A549 (cell line): ENCODE measurements around the gene RIF1. TPM values are rescaled to one million over a fixed set of nuclear protein-coding genes. Genes with fewer than 3 reads are reported as not detected.

Source experiments
- ATAC-seq, 2 experiments: fragments of 200-7000 bp in 1 of 2; fragments of >200 bp in 1 of 2; cut with Nextera tagmentation in 1 of 2; cut with Tn5 transposase in 1 of 2; 3 replicates each; pipeline versions ENCODE4 v1.8.0 to v1.9.1; 2018 to 2020; ENCODE audit warnings: mild to moderate bottlenecking in 1 of 2, moderate library complexity in 1 of 2
- CTCF ChIA-PET: fragments of 300-600 bp; sonication (Branson Sonifier 250); formaldehyde crosslinking; extraction: SDS; loops from one replicate; lab custom pipeline; 2021; ENCODE audit warnings: antibody characterized with exemption, inconsistent platforms; lab: Yijun Ruan, JAX
- POLR2A ChIA-PET: fragments of 350-600 bp; formaldehyde crosslinking; extraction: SDS; loops from one replicate; lab custom pipeline; 2021; ENCODE audit warnings: antibody characterized with exemption, inconsistent platforms; lab: Yijun Ruan, JAX
- DNase-seq, 2 experiments: peaks; one replicate each; pipeline versions ENCODE4 v3.0.0 to v3.0.0-alpha.2; 2011 to 2016; ENCODE audit warnings: low read depth in 1 of 2, low spot score in 1 of 2
- FAIRE-seq: peaks from 2 replicates; lab custom pipeline; 2011; peaks lifted over from hg19 to GRCh38; lab: Jason Lieb, UNC
- H3K27ac ChIP-seq, 2 experiments: fragments of >200 bp; sonication (Bioruptor Twin); formaldehyde crosslinking; 3 replicates each; pipeline ENCODE4 v1.5.1; 2016 to 2017
- H3K4me1 ChIP-seq: fragments of >200 bp; sonication (Bioruptor Twin); formaldehyde crosslinking; 3 replicates; pipeline ENCODE4 v1.6.1; 2016
- H3K4me2 ChIP-seq: fragments of >200 bp; sonication (Bioruptor Twin); formaldehyde crosslinking; 3 replicates; pipeline ENCODE4 v1.6.1; 2016
- H3K4me3 ChIP-seq: fragments of >200 bp; sonication (Bioruptor Twin); formaldehyde crosslinking; 3 replicates; pipeline ENCODE4 v1.5.1; 2016
- H3K9me3 ChIP-seq: fragments of >200 bp; sonication (Bioruptor Twin); formaldehyde crosslinking; 3 replicates; pipeline ENCODE4 v1.6.1; 2016
- BHLHE40 ChIP-seq: IDR thresholded peaks from 2 replicates; pipeline ENCODE4 v1.6.1; 2012; ENCODE audit warnings: low read depth, low read length, inconsistent platforms
- CBX2 ChIP-seq: fragments of 200-600 bp; sonication (generic); IDR thresholded peaks from 2 replicates; pipeline ENCODE4 v1.6.1; 2016; ENCODE audit warnings: low read depth, mild to moderate bottlenecking, borderline replicate concordance
- CHD2 ChIP-seq: fragments of 150-350 bp; IDR thresholded peaks from 2 replicates; pipeline ENCODE4 v1.6.1; 2014; ENCODE audit warnings: low read length; ENCODE audit not compliant: partially characterized antibody
- EHF ChIP-seq: fragments of 250-450 bp; sonication (Bioruptor Pico); IDR thresholded peaks from 2 replicates; pipeline ENCODE4 v1.5.0; 2020; ENCODE audit warnings: mild to moderate bottlenecking
- FOSB ChIP-seq: fragments of 250-450 bp; sonication (Bioruptor Pico); IDR thresholded peaks from 2 replicates; pipeline ENCODE4 v1.5.0; 2020; ENCODE audit warnings: mild to moderate bottlenecking, moderate library complexity
- FOSL2 ChIP-seq, 2 experiments: fragments of 450-650 bp in 1 of 2; fragments of >200 bp in 1 of 2; sonication (Bioruptor Twin) in 1 of 2; formaldehyde crosslinking; IDR thresholded peaks; 2 replicates each; pipeline versions ENCODE4 v1.5.0 to v1.6.1; 2016 to 2020; ENCODE audit warnings: mild to moderate bottlenecking in 1 of 2, moderate library complexity in 1 of 2
- GATA3 ChIP-seq: IDR thresholded peaks from 2 replicates; pipeline ENCODE4 v1.6.1; 2012; ENCODE audit warnings: borderline replicate concordance
- HDAC2 ChIP-seq: fragments of 200-600 bp; sonication (generic); IDR thresholded peaks from 2 replicates; pipeline ENCODE4 v1.6.1; 2016
- HOXB13 ChIP-seq: fragments of 250-450 bp; sonication (Bioruptor Pico); IDR thresholded peaks from 2 replicates; pipeline ENCODE4 v1.5.0; 2020; ENCODE audit warnings: low read depth, mild to moderate bottlenecking, moderate library complexity
- HOXB5 ChIP-seq: fragments of 250-450 bp; sonication (Bioruptor Pico); IDR thresholded peaks from 2 replicates; pipeline ENCODE4 v1.5.0; 2020; ENCODE audit warnings: mild to moderate bottlenecking, moderate library complexity
- JUN ChIP-seq, 2 experiments: fragments of >200 bp; sonication (Bioruptor Twin); formaldehyde crosslinking; IDR thresholded peaks; 2 replicates in 1 of 2; 3 replicates in 1 of 2; pipeline ENCODE4 v1.6.1; 2016 to 2017
- JUNB ChIP-seq: fragments of >200 bp; sonication (Bioruptor Twin); formaldehyde crosslinking; IDR thresholded peaks from 2 replicates; pipeline ENCODE4 v1.6.1; 2016
- KDM1A ChIP-seq: fragments of 200-600 bp; sonication (generic); IDR thresholded peaks from 2 replicates; pipeline ENCODE4 v1.6.1; 2016; ENCODE audit warnings: low read depth, mild to moderate bottlenecking
- KDM5A ChIP-seq: fragments of 200-600 bp; sonication (generic); IDR thresholded peaks from 2 replicates; pipeline ENCODE4 v1.6.1; 2016; ENCODE audit warnings: antibody characterized with exemption, mild to moderate bottlenecking
- MAFK ChIP-seq: fragments of 450-650 bp; IDR thresholded peaks from 2 replicates; pipeline ENCODE4 v1.6.1; 2014; ENCODE audit not compliant: partially characterized antibody
- MAZ ChIP-seq: fragments of 150-350 bp; IDR thresholded peaks from 2 replicates; pipeline ENCODE4 v1.6.1; 2014; ENCODE audit warnings: antibody characterized with exemption, low read depth, low read length, borderline replicate concordance
- MYC ChIP-seq: IDR thresholded peaks from 2 replicates; pipeline ENCODE4 v1.6.1; 2012; ENCODE audit warnings: mild to moderate bottlenecking, inconsistent platforms, low read length, improper control_type of control experiment, borderline replicate concordance
- NR3C1 ChIP-seq: fragments of >200 bp; sonication (Bioruptor Twin); formaldehyde crosslinking; IDR thresholded peaks from 3 replicates; pipeline ENCODE4 v1.6.1; 2017
- POLR2A ChIP-seq: IDR thresholded peaks from 2 replicates; pipeline ENCODE4 v1.6.1; 2012; ENCODE audit warnings: mild to moderate bottlenecking, low read length
- RAD21 ChIP-seq, 2 experiments: fragments of >200 bp in 1 of 2; sonication (Bioruptor Twin) in 1 of 2; formaldehyde crosslinking in 1 of 2; IDR thresholded peaks in 1 of 2; conservative IDR thresholded peaks in 1 of 2; 2 replicates in 1 of 2; 3 replicates in 1 of 2; pipeline ENCODE4 v1.6.1; 2012 to 2018; ENCODE audit warnings: inconsistent platforms in 1 of 2
- RARB ChIP-seq: fragments of 250-450 bp; sonication (Bioruptor Pico); IDR thresholded peaks from 2 replicates; pipeline ENCODE4 v1.8.0; 2021; ENCODE audit warnings: mild to moderate bottlenecking, moderate library complexity
- RCOR1 ChIP-seq: fragments of 150-350 bp; IDR thresholded peaks from 2 replicates; pipeline ENCODE4 v1.6.1; 2014; ENCODE audit warnings: antibody characterized with exemption, low read length, low read depth
- RNF2 ChIP-seq: fragments of 200-600 bp; sonication (generic); IDR thresholded peaks from 2 replicates; pipeline ENCODE4 v1.6.1; 2016; ENCODE audit warnings: low read depth, mild to moderate bottlenecking, antibody characterized with exemption, moderate library complexity, borderline replicate concordance
- SMC3 ChIP-seq: fragments of >200 bp; sonication (Bioruptor Twin); formaldehyde crosslinking; IDR thresholded peaks from 3 replicates; pipeline ENCODE4 v1.6.1; 2018; ENCODE audit warnings: inconsistent platforms
- TFCP2L1 ChIP-seq: fragments of 250-450 bp; sonication (Bioruptor Pico); IDR thresholded peaks from 2 replicates; pipeline ENCODE4 v1.5.0; 2021; ENCODE audit warnings: mild to moderate bottlenecking
- TP53 ChIP-seq: fragments of 250-450 bp; sonication (Bioruptor Pico); IDR thresholded peaks from 2 replicates; pipeline ENCODE4 v1.5.0; 2021; ENCODE audit warnings: mild to moderate bottlenecking, moderate library complexity
- ZSCAN20 ChIP-seq: fragments of 250-450 bp; sonication (Bioruptor Pico); IDR thresholded peaks from 2 replicates; pipeline ENCODE4 v1.8.0; 2022; ENCODE audit warnings: mild to moderate bottlenecking, moderate library complexity
- WGBS: methylation state at CpG from one replicate; pipeline ENCODE4 v1.1.6; 2017; ENCODE audit errors: missing lambda C conversion rate; 5-methylcytosine and 5-hydroxymethylcytosine counted together
- polyA plus RNA-seq, 4 experiments: library from polyadenylated mRNA; depleted of rRNA in 3 of 4; stranded (reverse); fragments of >200 nt; fragmentation: RNase III in 1 of 4; extraction: RNeasy Plus Mini Kit Qiagen cat#74134 plus additional on column Dnase treatment in 1 of 4; gene quantifications; 2 replicates in 3 of 4; 3 replicates in 1 of 4; pipeline ENCODE4 v1.2.3, GENCODE V29; 2011 to 2017
- TF ChIP-seq, protein P1 (sequence below): fragments of 450-650 bp; IDR thresholded peaks from 2 replicates; pipeline ENCODE4 v1.6.1; 2014; ENCODE audit warnings: antibody characterized with exemption
- TF ChIP-seq, protein P2 (sequence below): fragments of >200 bp; sonication (Bioruptor Twin); formaldehyde crosslinking; IDR thresholded peaks from 3 replicates; pipeline ENCODE4 v1.5.1; 2016
- TF ChIP-seq, protein P3 (sequence below): fragments of 200-600 bp; sonication (generic); IDR thresholded peaks from 2 replicates; pipeline ENCODE4 v1.6.1; 2016; ENCODE audit warnings: antibody characterized with exemption, mild to moderate bottlenecking, moderate library complexity
- TF ChIP-seq, protein P4 (sequence below): IDR thresholded peaks from 2 replicates; pipeline ENCODE4 v1.6.1; 2012

Gene RIF1
- polyA plus RNA-seq, 2 of the 4 experiments (the other 2 are of a cell fraction): 15.5 to 28.7 TPM

DNA sequence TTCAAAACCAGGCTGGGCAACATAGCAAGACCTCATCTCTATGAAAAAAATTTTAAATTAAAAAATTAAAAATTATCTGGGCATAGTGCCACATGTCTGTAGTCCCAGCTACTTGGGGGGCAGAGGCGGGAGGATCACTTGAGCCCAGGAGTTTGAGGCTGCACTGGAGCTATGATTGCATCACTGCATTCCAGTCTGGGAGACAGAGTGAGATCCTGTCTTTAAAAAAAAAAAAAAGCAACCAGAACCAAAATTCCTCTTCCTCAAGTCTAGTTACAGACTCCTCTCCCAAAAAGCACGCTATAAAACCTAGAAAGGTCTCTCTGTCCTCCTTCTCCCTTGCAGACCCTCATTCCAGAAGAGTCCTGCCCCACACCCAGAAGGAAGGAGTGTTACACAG is 28.4 kb upstream of the RIF1 start:
- FAIRE-seq (no peak), DNase-seq (no peak), ATAC-seq (no peak)
- 84% methylated on average over 2 of the region's 2 CpGs for WGBS
- Histone ChIP-seq H3K4me2 (no peak overlapping the region), H3K4me1 (peaks cover 11% of the 10 kb centered on the region; the same call in 1 of the 3 replicates), H3K4me3 (no peak overlapping the region), H3K27ac (peak overlapping the region; percentile 41 to 69; a peak in 4 of 6 replicates), H3K9me3 (no peaks in the 10 kb centered on the region)
- no peak for TF ChIP-seq CHD2
- TF ChIP-seq KDM5A: no peak
- TF ChIP-seq TP53 (CRISPR knock-in tag): no peak
- ChIA-PET CTCF (interaction anchor here (0.6 kb wide), 1 partner anchor 29 kb away, joined by 3 read pairs; no protein-coding TSS in a partner anchor), POLR2A (no interaction called here)

DNA sequence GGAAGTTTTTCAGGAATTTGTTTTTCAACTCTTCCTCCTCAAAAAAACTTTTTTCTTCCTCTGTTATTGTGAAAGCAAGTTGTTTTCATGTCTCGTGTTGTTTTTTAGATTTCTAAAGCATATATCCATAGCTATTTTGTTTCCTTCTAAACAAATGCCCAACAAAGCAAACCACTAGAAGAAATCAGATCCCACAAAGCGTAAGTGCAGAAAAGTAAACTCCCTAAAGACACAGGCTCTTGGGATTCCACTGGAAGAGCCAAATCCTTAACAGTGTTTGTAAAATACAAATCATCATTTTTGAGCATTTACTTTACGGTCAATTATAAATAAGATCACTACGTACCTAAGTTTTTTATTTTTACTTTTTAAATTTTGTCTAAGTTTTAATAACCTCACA is 21.7 kb upstream of the RIF1 start:
- POLR2A ChIA-PET: no interaction called here

DNA sequence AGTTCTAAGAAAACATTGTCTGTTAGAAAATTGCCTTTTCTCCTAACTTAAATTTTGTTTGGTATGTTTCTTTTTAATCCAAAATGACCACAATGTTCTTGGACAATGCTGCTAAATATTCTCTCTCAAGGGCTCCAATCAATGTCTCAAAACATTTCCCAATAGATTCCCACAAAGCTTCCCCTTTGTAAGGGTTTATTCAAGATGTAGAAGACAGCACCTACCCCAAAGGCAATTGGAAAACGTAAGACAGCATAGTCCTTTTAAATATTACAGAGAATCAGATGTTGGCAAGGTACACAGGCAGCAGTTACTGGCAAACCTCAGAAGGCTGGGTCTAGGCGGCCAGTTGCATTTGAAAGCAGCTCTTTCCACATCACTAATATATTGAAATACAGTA is 18.3 kb upstream of the RIF1 start:
- POLR2A ChIA-PET: no interaction called here
- CTCF ChIA-PET: interaction anchor here (0.9 to 1.5 kb wide), 4 partner anchors 9 to 121 kb away, joined by 3 to 5 read pairs (median 4); partner anchors contain the start of gene RIF1
- Histone ChIP-seq H3K9me3 (no peaks in the 10 kb centered on the region), H3K4me2 (no peak overlapping the region), H3K4me1 (0 out of 3 replicates have a peak, but pooled peaks cover 6% of the 10 kb centered on the region), H3K4me3 (no peak overlapping the region), H3K27ac (no peak overlapping the region)
- WGBS: 44% methylated on average over 2 of the region's 2 CpGs
- DNase-seq (no peak), ATAC-seq (no peak), FAIRE-seq (no peak)
- TF ChIP-seq, protein P1, sequence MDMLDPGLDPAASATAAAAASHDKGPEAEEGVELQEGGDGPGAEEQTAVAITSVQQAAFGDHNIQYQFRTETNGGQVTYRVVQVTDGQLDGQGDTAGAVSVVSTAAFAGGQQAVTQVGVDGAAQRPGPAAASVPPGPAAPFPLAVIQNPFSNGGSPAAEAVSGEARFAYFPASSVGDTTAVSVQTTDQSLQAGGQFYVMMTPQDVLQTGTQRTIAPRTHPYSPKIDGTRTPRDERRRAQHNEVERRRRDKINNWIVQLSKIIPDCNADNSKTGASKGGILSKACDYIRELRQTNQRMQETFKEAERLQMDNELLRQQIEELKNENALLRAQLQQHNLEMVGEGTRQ: no peak
- TF ChIP-seq, protein P2, sequence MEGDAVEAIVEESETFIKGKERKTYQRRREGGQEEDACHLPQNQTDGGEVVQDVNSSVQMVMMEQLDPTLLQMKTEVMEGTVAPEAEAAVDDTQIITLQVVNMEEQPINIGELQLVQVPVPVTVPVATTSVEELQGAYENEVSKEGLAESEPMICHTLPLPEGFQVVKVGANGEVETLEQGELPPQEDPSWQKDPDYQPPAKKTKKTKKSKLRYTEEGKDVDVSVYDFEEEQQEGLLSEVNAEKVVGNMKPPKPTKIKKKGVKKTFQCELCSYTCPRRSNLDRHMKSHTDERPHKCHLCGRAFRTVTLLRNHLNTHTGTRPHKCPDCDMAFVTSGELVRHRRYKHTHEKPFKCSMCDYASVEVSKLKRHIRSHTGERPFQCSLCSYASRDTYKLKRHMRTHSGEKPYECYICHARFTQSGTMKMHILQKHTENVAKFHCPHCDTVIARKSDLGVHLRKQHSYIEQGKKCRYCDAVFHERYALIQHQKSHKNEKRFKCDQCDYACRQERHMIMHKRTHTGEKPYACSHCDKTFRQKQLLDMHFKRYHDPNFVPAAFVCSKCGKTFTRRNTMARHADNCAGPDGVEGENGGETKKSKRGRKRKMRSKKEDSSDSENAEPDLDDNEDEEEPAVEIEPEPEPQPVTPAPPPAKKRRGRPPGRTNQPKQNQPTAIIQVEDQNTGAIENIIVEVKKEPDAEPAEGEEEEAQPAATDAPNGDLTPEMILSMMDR: no peak
- no peak for TF ChIP-seq CBX2
- TF ChIP-seq RNF2: no peak
- TF ChIP-seq JUN (IDR thresholded peaks at IDR 0.05): no peak
- no peak for TF ChIP-seq RARB (CRISPR knock-in tag)
- no peak for TF ChIP-seq EHF (CRISPR knock-in tag)
- TF ChIP-seq MAFK: no peak
- no peak for TF ChIP-seq RCOR1
- no peak for TF ChIP-seq ZSCAN20 (CRISPR knock-in tag)
- TF ChIP-seq GATA3: no peak
- no peak for TF ChIP-seq RAD21 (conservative IDR thresholded peaks at IDR 0.05 in 1 of 2, IDR thresholded peaks at IDR 0.05 in 1 of 2)
- TF ChIP-seq SMC3: no peak
- no peak for TF ChIP-seq HDAC2

More for the DNA sequence above, 21.7 kb upstream of the RIF1 start:
- Histone ChIP-seq H3K9me3 (no peaks in the 10 kb centered on the region), H3K27ac (no peak overlapping the region), H3K4me2 (no peak overlapping the region), H3K4me1 (0 out of 3 replicates have a peak, but pooled peaks cover 6% of the 10 kb centered on the region), H3K4me3 (no peak overlapping the region)
- no peak for FAIRE-seq
- CTCF ChIA-PET: interaction anchor here (1.0 kb wide), 1 partner anchor 21 kb away, joined by 3 read pairs; the partner anchor contains the start of gene RIF1
- no peak for ATAC-seq
- TF ChIP-seq MYC: no peak
- no peak for TF ChIP-seq MAZ
- no peak for TF ChIP-seq KDM5A
- TF ChIP-seq FOSB (CRISPR knock-in tag): no peak
- TF ChIP-seq JUNB: no peak
- no peak for TF ChIP-seq NR3C1
- TF ChIP-seq, protein P3, sequence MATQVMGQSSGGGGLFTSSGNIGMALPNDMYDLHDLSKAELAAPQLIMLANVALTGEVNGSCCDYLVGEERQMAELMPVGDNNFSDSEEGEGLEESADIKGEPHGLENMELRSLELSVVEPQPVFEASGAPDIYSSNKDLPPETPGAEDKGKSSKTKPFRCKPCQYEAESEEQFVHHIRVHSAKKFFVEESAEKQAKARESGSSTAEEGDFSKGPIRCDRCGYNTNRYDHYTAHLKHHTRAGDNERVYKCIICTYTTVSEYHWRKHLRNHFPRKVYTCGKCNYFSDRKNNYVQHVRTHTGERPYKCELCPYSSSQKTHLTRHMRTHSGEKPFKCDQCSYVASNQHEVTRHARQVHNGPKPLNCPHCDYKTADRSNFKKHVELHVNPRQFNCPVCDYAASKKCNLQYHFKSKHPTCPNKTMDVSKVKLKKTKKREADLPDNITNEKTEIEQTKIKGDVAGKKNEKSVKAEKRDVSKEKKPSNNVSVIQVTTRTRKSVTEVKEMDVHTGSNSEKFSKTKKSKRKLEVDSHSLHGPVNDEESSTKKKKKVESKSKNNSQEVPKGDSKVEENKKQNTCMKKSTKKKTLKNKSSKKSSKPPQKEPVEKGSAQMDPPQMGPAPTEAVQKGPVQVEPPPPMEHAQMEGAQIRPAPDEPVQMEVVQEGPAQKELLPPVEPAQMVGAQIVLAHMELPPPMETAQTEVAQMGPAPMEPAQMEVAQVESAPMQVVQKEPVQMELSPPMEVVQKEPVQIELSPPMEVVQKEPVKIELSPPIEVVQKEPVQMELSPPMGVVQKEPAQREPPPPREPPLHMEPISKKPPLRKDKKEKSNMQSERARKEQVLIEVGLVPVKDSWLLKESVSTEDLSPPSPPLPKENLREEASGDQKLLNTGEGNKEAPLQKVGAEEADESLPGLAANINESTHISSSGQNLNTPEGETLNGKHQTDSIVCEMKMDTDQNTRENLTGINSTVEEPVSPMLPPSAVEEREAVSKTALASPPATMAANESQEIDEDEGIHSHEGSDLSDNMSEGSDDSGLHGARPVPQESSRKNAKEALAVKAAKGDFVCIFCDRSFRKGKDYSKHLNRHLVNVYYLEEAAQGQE: no peak
- no peak for TF ChIP-seq HOXB13 (CRISPR knock-in tag)
- TF ChIP-seq, protein P1: no peak
- no peak for TF ChIP-seq KDM1A
- TF ChIP-seq HDAC2: no peak
- TF ChIP-seq RCOR1: no peak
- no peak for TF ChIP-seq FOSL2 (IDR thresholded peaks at IDR 0.05)
- no peak for TF ChIP-seq FOSL2 (CRISPR knock-in tag; IDR thresholded peaks at IDR 0.05)
- no peak for TF ChIP-seq BHLHE40
- no peak for TF ChIP-seq HOXB5
- TF ChIP-seq JUN (IDR thresholded peaks at IDR 0.05): no peak
- no peak for TF ChIP-seq RNF2
- TF ChIP-seq POLR2A: no peak
- TF ChIP-seq, protein P4, sequence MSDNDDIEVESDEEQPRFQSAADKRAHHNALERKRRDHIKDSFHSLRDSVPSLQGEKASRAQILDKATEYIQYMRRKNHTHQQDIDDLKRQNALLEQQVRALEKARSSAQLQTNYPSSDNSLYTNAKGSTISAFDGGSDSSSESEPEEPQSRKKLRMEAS: no peak
- no peak for TF ChIP-seq TFCP2L1
- no peak for DNase-seq
- 86% methylated on average over 4 of the region's 4 CpGs for whole genome bisulfite sequencing
